Stimulated activated naive CD8-positive, alpha-beta T cell treated with anti-CD3 and anti-CD28 coated beads, Interleukin-15, Interleukin-2, amounts not matched to agents 100 ng/mL and 50 ng/mL, for 24 hours (primary cell): ENCODE data around the gene HBG1.
"Not testable (repeated sequence)": the region's sequence is repeated elsewhere in the genome, so short reads cannot be mapped to it uniquely, and the experiment has no call there.

Experiments used
- H3K27ac Mint-ChIP-seq: one replicate; pipeline ENCODE4 v1.8.0; 2021; ENCODE audit warnings: mild to moderate bottlenecking, mixed read lengths
- H3K27me3 Mint-ChIP-seq: one replicate; pipeline ENCODE4 v1.8.0; 2021; ENCODE audit warnings: mixed read lengths
- H3K36me3 Mint-ChIP-seq: one replicate; pipeline ENCODE4 v1.8.0; 2021; ENCODE audit warnings: low read depth, mixed read lengths
- H3K4me1 Mint-ChIP-seq: one replicate; pipeline ENCODE4 v1.8.0; 2021; ENCODE audit warnings: low read depth, mixed read lengths
- H3K4me3 Mint-ChIP-seq: one replicate; pipeline ENCODE4 v1.8.0; 2021; ENCODE audit warnings: mild to moderate bottlenecking, mixed read lengths
- H3K9me3 Mint-ChIP-seq: one replicate; pipeline ENCODE4 v1.8.0; 2021; ENCODE audit warnings: mixed read lengths

The HBG1 gene

GRCh38 chr11:5249807-5250396 lies at the start of gene HBG1:
HBG1 (minus strand) TSS chr11:5249857; CDS start chr11:5249804, 53 bp downstream.
- not testable (repeated sequence) for H3K27ac Mint-ChIP-seq, H3K36me3 Mint-ChIP-seq, H3K4me3 Mint-ChIP-seq, H3K4me1 Mint-ChIP-seq, H3K27me3 Mint-ChIP-seq, H3K9me3 Mint-ChIP-seq

- Mint-ChIP-seq H3K4me3 (no peak overlapping the region), H3K36me3 (no peaks in the 10 kb centered on the region), H3K9me3 (no peaks in the 10 kb centered on the region), H3K4me1 (no peaks in the 10 kb centered on the region), H3K27ac (no peak overlapping the region), H3K27me3 (no peaks in the 10 kb centered on the region)
Measured at GRCh38 chr11:5298451-5298850, 48.8 kb upstream of the HBG1 start.

GRCh38 chr11:5297721-5298323 lies 48.2 kb upstream of the HBG1 start:
- no peak overlapping the region for H3K4me3 Mint-ChIP-seq
- no peaks in the 10 kb centered on the region for H3K4me1 Mint-ChIP-seq
- H3K36me3 Mint-ChIP-seq, result no peaks in the 10 kb centered on the region
- H3K27me3 Mint-ChIP-seq, result no peaks in the 10 kb centered on the region
- no peaks in the 10 kb centered on the region for H3K9me3 Mint-ChIP-seq
- no peak overlapping the region for H3K27ac Mint-ChIP-seq

GRCh38 chr11:5294342-5294995 lies 44.8 kb upstream of the HBG1 start:
- H3K4me3 Mint-ChIP-seq, H3K36me3 Mint-ChIP-seq, H3K4me1 Mint-ChIP-seq, H3K9me3 Mint-ChIP-seq, H3K27me3 Mint-ChIP-seq, H3K27ac Mint-ChIP-seq: not testable (repeated sequence)

- no peaks in the 10 kb centered on the region for H3K36me3 Mint-ChIP-seq
Measured at GRCh38 chr11:5293028-5293427, 43.4 kb upstream of the HBG1 start.

GRCh38 chr11:5291207-5291838 lies 41.7 kb upstream of the HBG1 start:
- Mint-ChIP-seq H3K4me3 (no peak overlapping the region), H3K27me3 (no peaks in the 10 kb centered on the region), H3K27ac (no peak overlapping the region), H3K36me3 (no peaks in the 10 kb centered on the region), H3K4me1 (no peaks in the 10 kb centered on the region), H3K9me3 (no peaks in the 10 kb centered on the region)

More at GRCh38 chr11:5293028-5293427, 43.4 kb upstream of the HBG1 start:
- no peaks in the 10 kb centered on the region for H3K9me3 Mint-ChIP-seq
- H3K27ac Mint-ChIP-seq, result no peak overlapping the region
- H3K4me3 Mint-ChIP-seq, result no peak overlapping the region
- H3K4me1 Mint-ChIP-seq, result no peaks in the 10 kb centered on the region
- no peaks in the 10 kb centered on the region for H3K27me3 Mint-ChIP-seq

- Mint-ChIP-seq H3K4me1 (no peaks in the 10 kb centered on the region), H3K27me3 (no peaks in the 10 kb centered on the region), H3K4me3 (no peak overlapping the region), H3K9me3 (no peaks in the 10 kb centered on the region), H3K27ac (no peak overlapping the region), H3K36me3 (no peaks in the 10 kb centered on the region)
Measured at GRCh38 chr11:5290106-5290505, 40.4 kb upstream of the HBG1 start.

GRCh38 chr11:5289696-5290095 lies 40.0 kb upstream of the HBG1 start:
- Mint-ChIP-seq H3K27me3 (no peaks in the 10 kb centered on the region), H3K4me3 (no peak overlapping the region), H3K36me3 (no peaks in the 10 kb centered on the region), H3K4me1 (no peaks in the 10 kb centered on the region), H3K9me3 (no peaks in the 10 kb centered on the region), H3K27ac (no peak overlapping the region)

- no peaks in the 10 kb centered on the region for H3K36me3 Mint-ChIP-seq
- H3K27me3 Mint-ChIP-seq, result no peaks in the 10 kb centered on the region
- no peaks in the 10 kb centered on the region for H3K9me3 Mint-ChIP-seq
- H3K4me1 Mint-ChIP-seq, result no peaks in the 10 kb centered on the region
- H3K4me3 Mint-ChIP-seq, result no peak overlapping the region
- no peak overlapping the region for H3K27ac Mint-ChIP-seq
Measured at GRCh38 chr11:5288906-5289550, 39.4 kb upstream of the HBG1 start.

- Mint-ChIP-seq H3K4me3 (no peak overlapping the region), H3K4me1 (no peaks in the 10 kb centered on the region), H3K9me3 (no peaks in the 10 kb centered on the region), H3K27me3 (no peaks in the 10 kb centered on the region), H3K36me3 (no peaks in the 10 kb centered on the region), H3K27ac (no peak overlapping the region)
Measured at GRCh38 chr11:5288108-5288905, 38.6 kb upstream of the HBG1 start.

GRCh38 chr11:5286901-5287300 lies 37.2 kb upstream of the HBG1 start:
- no peaks in the 10 kb centered on the region for H3K4me1 Mint-ChIP-seq
- H3K4me3 Mint-ChIP-seq, result no peak overlapping the region
- H3K27ac Mint-ChIP-seq, result no peak overlapping the region

GRCh38 chr11:5286351-5286750 lies 36.7 kb upstream of the HBG1 start:
- Mint-ChIP-seq H3K27me3 (no peaks in the 10 kb centered on the region), H3K9me3 (no peaks in the 10 kb centered on the region), H3K4me1 (no peaks in the 10 kb centered on the region)

More at GRCh38 chr11:5286901-5287300, 37.2 kb upstream of the HBG1 start:
- Mint-ChIP-seq H3K9me3 (no peaks in the 10 kb centered on the region), H3K36me3 (no peaks in the 10 kb centered on the region), H3K27me3 (no peaks in the 10 kb centered on the region)

GRCh38 chr11:5285703-5286340 lies 36.2 kb upstream of the HBG1 start:
- no peaks in the 10 kb centered on the region for H3K36me3 Mint-ChIP-seq
- H3K4me3 Mint-ChIP-seq, result no peak overlapping the region
- no peaks in the 10 kb centered on the region for H3K4me1 Mint-ChIP-seq
- H3K27me3 Mint-ChIP-seq, result no peaks in the 10 kb centered on the region
- H3K9me3 Mint-ChIP-seq, result no peaks in the 10 kb centered on the region
- no peak overlapping the region for H3K27ac Mint-ChIP-seq

More at GRCh38 chr11:5286351-5286750, 36.7 kb upstream of the HBG1 start:
- Mint-ChIP-seq H3K4me3 (no peak overlapping the region), H3K27ac (no peak overlapping the region), H3K36me3 (no peaks in the 10 kb centered on the region)

GRCh38 chr11:5284637-5285036 lies 35.0 kb upstream of the HBG1 start:
- Mint-ChIP-seq H3K27ac (no peak overlapping the region), H3K36me3 (no peaks in the 10 kb centered on the region), H3K4me1 (no peaks in the 10 kb centered on the region), H3K9me3 (no peaks in the 10 kb centered on the region), H3K27me3 (peaks cover 3% of the 10 kb centered on the region), H3K4me3 (no peak overlapping the region)
